ENCODE measurements around the gene MORN5.
"Not testable (repeated sequence)": the region's sequence is repeated elsewhere in the genome, so short reads cannot be mapped to it uniquely, and the experiment has no call there.

The MORN5 gene

DNA sequence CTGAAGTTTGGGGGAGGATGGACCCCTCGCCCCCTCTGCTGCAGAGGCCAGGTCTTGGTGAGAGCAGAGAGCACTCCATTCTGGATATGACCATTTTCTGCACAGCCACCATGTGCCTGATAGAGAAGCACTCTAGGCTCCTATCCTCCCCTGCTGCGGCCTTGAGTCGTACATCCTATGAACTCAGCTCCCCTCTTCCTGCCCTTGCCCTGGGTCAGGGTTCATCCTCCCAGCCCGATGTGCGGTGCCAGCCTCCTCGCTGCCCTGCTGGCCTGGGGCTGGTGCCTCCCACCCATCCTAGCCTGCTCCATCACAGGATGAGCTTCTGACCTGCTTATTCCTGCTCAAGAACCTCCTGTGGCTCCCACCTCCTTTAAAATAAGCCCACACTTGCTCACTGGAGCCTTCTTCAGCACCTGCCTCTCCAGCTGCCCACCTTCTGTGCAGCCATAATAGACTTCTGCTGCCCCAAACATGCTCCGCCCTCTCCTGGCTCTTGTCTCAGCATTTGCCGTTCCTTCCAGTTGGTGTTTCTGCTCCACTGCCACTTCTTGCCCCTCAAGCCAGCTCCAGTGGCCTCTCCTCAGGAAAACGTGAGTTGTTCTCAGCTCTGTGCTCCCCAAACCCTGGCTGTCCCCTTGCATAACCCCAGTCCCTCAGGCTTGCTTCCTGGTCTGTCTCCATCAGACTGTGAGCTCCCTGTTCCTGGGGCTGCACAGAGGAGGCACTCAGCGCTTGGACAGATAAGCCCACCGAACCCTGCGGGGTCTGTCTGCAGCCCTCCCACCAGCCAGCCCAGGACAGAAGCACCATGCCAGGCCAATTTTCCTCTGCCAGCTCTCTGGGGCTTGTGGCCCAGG, 44.3 kb upstream of the MORN5 start:
- TF ChIP-seq, protein P1, sequence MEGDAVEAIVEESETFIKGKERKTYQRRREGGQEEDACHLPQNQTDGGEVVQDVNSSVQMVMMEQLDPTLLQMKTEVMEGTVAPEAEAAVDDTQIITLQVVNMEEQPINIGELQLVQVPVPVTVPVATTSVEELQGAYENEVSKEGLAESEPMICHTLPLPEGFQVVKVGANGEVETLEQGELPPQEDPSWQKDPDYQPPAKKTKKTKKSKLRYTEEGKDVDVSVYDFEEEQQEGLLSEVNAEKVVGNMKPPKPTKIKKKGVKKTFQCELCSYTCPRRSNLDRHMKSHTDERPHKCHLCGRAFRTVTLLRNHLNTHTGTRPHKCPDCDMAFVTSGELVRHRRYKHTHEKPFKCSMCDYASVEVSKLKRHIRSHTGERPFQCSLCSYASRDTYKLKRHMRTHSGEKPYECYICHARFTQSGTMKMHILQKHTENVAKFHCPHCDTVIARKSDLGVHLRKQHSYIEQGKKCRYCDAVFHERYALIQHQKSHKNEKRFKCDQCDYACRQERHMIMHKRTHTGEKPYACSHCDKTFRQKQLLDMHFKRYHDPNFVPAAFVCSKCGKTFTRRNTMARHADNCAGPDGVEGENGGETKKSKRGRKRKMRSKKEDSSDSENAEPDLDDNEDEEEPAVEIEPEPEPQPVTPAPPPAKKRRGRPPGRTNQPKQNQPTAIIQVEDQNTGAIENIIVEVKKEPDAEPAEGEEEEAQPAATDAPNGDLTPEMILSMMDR (conservative IDR thresholded peaks at IDR 0.05; ENCODE audit: control insufficient read depth, insufficient read depth, low read depth, low read length), result no peak
- no peak for DNase-seq (ENCODE audit: low read depth)
- no peak overlapping the region for H3K4me3 ChIP-seq (ENCODE audit: control insufficient read depth, low read depth, low read length)

DNA sequence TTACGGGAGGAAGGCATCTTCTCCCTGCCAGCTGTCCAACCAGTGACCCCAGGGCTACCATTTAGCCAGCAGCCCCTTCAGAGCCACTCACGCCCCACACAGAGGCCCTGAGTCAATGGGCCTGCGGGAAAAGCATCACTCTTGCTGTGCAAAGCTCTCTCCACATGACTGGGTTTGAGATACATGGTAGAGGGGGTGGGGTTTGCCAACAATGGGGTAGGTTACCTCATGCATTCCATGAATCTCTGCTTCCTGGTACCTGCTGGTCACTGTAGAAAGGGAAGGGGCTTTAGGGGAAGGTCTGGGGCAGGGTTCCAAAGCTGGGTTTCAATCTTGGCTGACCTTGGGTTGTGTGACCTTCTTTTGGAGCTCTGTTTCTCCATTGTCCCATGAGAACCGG, 43.7 kb upstream of the MORN5 start:
- no peak overlapping the region for H3K4me3 ChIP-seq (ENCODE audit: control insufficient read depth, low read depth, low read length)
- no peak for DNase-seq (ENCODE audit: low read depth)
- TF ChIP-seq, protein P1 (conservative IDR thresholded peaks at IDR 0.05; ENCODE audit: control insufficient read depth, insufficient read depth, low read depth, low read length), result no peak

- TF ChIP-seq, protein P1 (conservative IDR thresholded peaks at IDR 0.05; ENCODE audit: control insufficient read depth, insufficient read depth, low read depth, low read length), result no peak
- no peak overlapping the region for H3K4me3 ChIP-seq (ENCODE audit: control insufficient read depth, low read depth, low read length)
- no peak for DNase-seq (ENCODE audit: low read depth)
Measured at GRCh38 chr9:122116448-122117173, 43.1 kb upstream of the MORN5 start.

DNA sequence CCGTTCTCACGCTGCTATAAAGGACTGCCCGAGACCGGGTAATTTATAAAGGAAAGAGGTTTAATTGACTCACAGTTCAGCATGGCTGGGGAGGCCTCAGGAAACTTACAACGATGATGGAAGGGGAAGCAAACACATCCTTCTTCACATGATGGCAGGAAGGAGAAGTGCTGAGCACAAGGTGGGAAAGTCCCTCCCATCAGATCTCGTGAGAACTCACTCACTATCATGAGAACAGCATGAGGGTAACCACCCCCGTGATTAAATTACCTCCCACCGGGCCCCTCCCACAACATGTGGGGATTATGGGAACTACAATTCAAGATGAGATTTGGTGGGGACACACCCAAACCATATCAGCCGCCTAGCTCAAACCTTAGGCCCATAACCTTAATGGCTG, 42.5 kb upstream of the MORN5 start:
- not testable (repeated sequence) for H3K4me3 ChIP-seq (ENCODE audit: control insufficient read depth, low read depth, low read length); DNase-seq (ENCODE audit: low read depth)

- TF ChIP-seq, protein P1 (conservative IDR thresholded peaks at IDR 0.05; ENCODE audit: control insufficient read depth, insufficient read depth, low read depth, low read length), result no peak
- H3K4me3 ChIP-seq (ENCODE audit: control insufficient read depth, low read depth, low read length), result no peak overlapping the region
- no peak for DNase-seq (ENCODE audit: low read depth)
Measured at GRCh38 chr9:122118343-122119165, 41.2 kb upstream of the MORN5 start.

GRCh38 chr9:122119166-122119521, 40.6 kb upstream of the MORN5 start:
- no peak overlapping the region for H3K4me3 ChIP-seq (ENCODE audit: control insufficient read depth, low read depth, low read length)
- TF ChIP-seq, protein P1 (conservative IDR thresholded peaks at IDR 0.05; ENCODE audit: control insufficient read depth, insufficient read depth, low read depth, low read length), result no peak
- DNase-seq (ENCODE audit: low read depth), result no peak
